ENCODE data around the gene TTYH1. TPM values are rescaled to one million over a fixed set of nuclear protein-coding genes. Genes with fewer than 3 reads are reported as not detected.

TTYH1 gene
- total RNA-seq, 3 donors from 2014 or later = 0.48 to 4.6 (median 4.0) TPM

GRCh38 chr19:54418030-54418929, 3.0 kb downstream of the TTYH1 start:
- no peak overlapping the region for H3K4me3 ChIP-seq

GRCh38 chr19:54418930-54419800, 3.9 kb downstream of the TTYH1 start:
- no peak for DNase-seq (ENCODE audit: low spot score in 2 of 2)
- Histone ChIP-seq H3K9me3 (no peaks in the 10 kb centered on the region), H3K4me1 (no peaks in the 10 kb centered on the region), H3K27me3 (peaks cover 6 to 47% of the 10 kb centered on the region in 2 donors), H3K36me3 (no peaks in the 10 kb centered on the region), H3K27ac (peak overlapping the region; percentile 63 to 66), H3K4me3 (no peak overlapping the region)
- intact Hi-C loops (cut with DNase I; ENCODE audit: low total_unique reads) = no loop called here
- TF ChIP-seq POLR2A (IDR thresholded peaks at IDR 0.05) (no peak), POLR2AphosphoS5 (IDR thresholded peaks at IDR 0.05) (no peak), CTCF (IDR thresholded peaks at IDR 0.05) (no peak)

More at GRCh38 chr19:54418030-54418929, 3.0 kb downstream of the TTYH1 start:
- peak overlapping the region; percentile 63 to 66 for H3K27ac ChIP-seq
- intact Hi-C loops (cut with DNase I; ENCODE audit: low total_unique reads) = no loop called here
- no peak for TF ChIP-seq POLR2AphosphoS5 (IDR thresholded peaks at IDR 0.05)
- TF ChIP-seq POLR2A (IDR thresholded peaks at IDR 0.05) = no peak
- TF ChIP-seq CTCF (IDR thresholded peaks at IDR 0.05) = no peak
- H3K36me3 ChIP-seq = no peaks in the 10 kb centered on the region
- H3K27me3 ChIP-seq = peaks cover 6 to 47% of the 10 kb centered on the region in 2 donors
- no peak for DNase-seq (ENCODE audit: low spot score in 2 of 2)
- H3K9me3 ChIP-seq = no peaks in the 10 kb centered on the region
- no peaks in the 10 kb centered on the region for H3K4me1 ChIP-seq

GRCh38 chr19:54420068-54420382, 4.8 kb downstream of the TTYH1 start:
- H3K27ac ChIP-seq = peak overlapping the region; percentile 54 to 66
- H3K36me3 ChIP-seq = no peaks in the 10 kb centered on the region
- H3K4me3 ChIP-seq = peak overlapping the region in 2 of 3 donors; percentile 42 to 60
- no peaks in the 10 kb centered on the region for H3K4me1 ChIP-seq
- intact Hi-C loops (cut with DNase I; ENCODE audit: low total_unique reads) = no loop called here
- no peak for DNase-seq (ENCODE audit: low spot score in 2 of 2)
- no peak for TF ChIP-seq POLR2AphosphoS5 (IDR thresholded peaks at IDR 0.05)
- TF ChIP-seq CTCF (IDR thresholded peaks at IDR 0.05) = no peak
- no peak for TF ChIP-seq POLR2A (IDR thresholded peaks at IDR 0.05)
- H3K9me3 ChIP-seq = no peaks in the 10 kb centered on the region
- peaks cover 5 to 38% of the 10 kb centered on the region in 2 donors for H3K27me3 ChIP-seq

- no peak for TF ChIP-seq POLR2AphosphoS5 (IDR thresholded peaks at IDR 0.05)
- Histone ChIP-seq H3K9me3 (no peaks in the 10 kb centered on the region), H3K4me1 (no peaks in the 10 kb centered on the region), H3K4me3 (peak overlapping the region in 2 of 3 donors; percentile 42 to 60), H3K36me3 (no peaks in the 10 kb centered on the region), H3K27me3 (peaks cover 0 to 33% of the 10 kb centered on the region in 2 donors), H3K27ac (peak overlapping the region; percentile 54 to 66)
- intact Hi-C loops (cut with DNase I; ENCODE audit: low total_unique reads) = no loop called here
- DNase-seq (ENCODE audit: low spot score in 2 of 2) = peak in 1 of 2 donors; percentile 41
These were observed 5.3 kb downstream of the TTYH1 start for GRCh38 chr19:54420383-54421168.

GRCh38 chr19:54421169-54421516, 5.9 kb downstream of the TTYH1 start:
- DNase-seq (ENCODE audit: low spot score in 2 of 2) = no peak
- H3K4me1 ChIP-seq = no peaks in the 10 kb centered on the region
- no peaks in the 10 kb centered on the region for H3K36me3 ChIP-seq
- H3K9me3 ChIP-seq = no peaks in the 10 kb centered on the region
- peak overlapping the region; percentile 54 to 66 for H3K27ac ChIP-seq
- intact Hi-C loops (cut with DNase I; ENCODE audit: low total_unique reads) = no loop called here
- TF ChIP-seq POLR2AphosphoS5 (IDR thresholded peaks at IDR 0.05) (no peak), POLR2A (IDR thresholded peaks at IDR 0.05) (no peak), CTCF (IDR thresholded peaks at IDR 0.05) (no peak)
- peak overlapping the region in 1 of 3 donors; percentile 60 for H3K4me3 ChIP-seq
- H3K27me3 ChIP-seq = peaks cover 0 to 27% of the 10 kb centered on the region in 2 donors

All from breast epithelium (tissue), 4 donors.